ENCODE measurements around the gene MESP1. TPM values are rescaled to one million over a fixed set of nuclear protein-coding genes. Genes with fewer than 3 reads are reported as not detected.

Gene MESP1
- polyA plus RNA-seq, 1 donor from 2014 or later = 4.8 TPM

DNA sequence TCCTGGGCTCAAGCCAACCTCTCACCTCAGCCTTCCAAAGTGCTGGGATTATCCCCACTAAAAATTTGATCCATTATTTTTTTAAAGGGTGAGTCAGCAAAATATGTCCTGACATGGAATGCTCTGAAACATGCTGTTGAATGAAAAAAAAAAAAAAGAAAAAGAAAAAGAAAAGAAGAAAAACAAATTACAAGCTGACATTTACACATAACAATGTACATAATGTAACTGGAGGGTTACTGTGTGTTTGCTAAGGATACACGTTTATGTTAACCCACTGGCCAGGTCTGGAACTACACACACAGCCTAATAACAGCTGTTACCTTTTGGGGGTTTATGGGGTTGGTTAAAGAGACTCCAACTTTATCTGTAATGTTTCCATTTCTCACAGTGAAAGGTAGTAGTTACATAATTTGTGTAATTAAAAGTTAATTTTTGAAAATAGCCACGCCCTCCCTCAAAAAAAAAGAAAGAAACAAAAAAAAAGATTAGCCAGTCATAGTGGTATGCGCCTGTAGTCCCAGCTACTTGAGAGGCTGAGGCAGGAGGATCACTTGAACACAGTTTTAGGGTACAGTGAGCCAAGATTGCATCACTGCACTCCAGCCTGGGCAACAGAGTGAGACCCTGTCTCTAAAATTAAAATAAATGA, 22.0 kb upstream of the MESP1 start:
- H3K9me2 ChIP-seq (ENCODE audit: insufficient read depth, low read length) = no peaks in the 10 kb centered on the region
- H3K27ac ChIP-seq (ENCODE audit: low read length) = no peak overlapping the region
- H2AFZ ChIP-seq (ENCODE audit: low read depth, low read length) = no peak overlapping the region
- no peaks in the 10 kb centered on the region for H4K20me1 ChIP-seq (ENCODE audit: insufficient read depth)
- no peak overlapping the region for H3K9ac ChIP-seq (ENCODE audit: low read length)
- peaks cover 3% of the 10 kb centered on the region for H3K27me3 ChIP-seq (ENCODE audit: insufficient read depth, low read depth, low read length)
- TF ChIP-seq SMC3 (conservative IDR thresholded peaks at IDR 0.05; ENCODE audit: poor library complexity) = no peak
- no peak for TF ChIP-seq POLR2AphosphoS5 (IDR thresholded peaks at IDR 0.05)
- TF ChIP-seq EP300 (conservative IDR thresholded peaks at IDR 0.05; ENCODE audit: poor library complexity, severe bottlenecking) = no peak
- no peak for TF ChIP-seq TAF1 (IDR thresholded peaks at IDR 0.05; ENCODE audit: low read depth)
- H3K36me3 ChIP-seq (ENCODE audit: insufficient read depth, low read length) = no peaks in the 10 kb centered on the region
- no peak overlapping the region for H3K4me2 ChIP-seq (ENCODE audit: low read length)
- no peak overlapping the region for H3K4me3 ChIP-seq (ENCODE audit: low read length)
- H3F3A ChIP-seq (ENCODE audit: insufficient read depth, low read length, poor library complexity, severe bottlenecking) = no peaks in the 10 kb centered on the region
- no peaks in the 10 kb centered on the region for H3K79me2 ChIP-seq (replicated peaks; ENCODE audit: insufficient read depth, low read length)
- H3K9me3 ChIP-seq (ENCODE audit: low read length) = no peaks in the 10 kb centered on the region

- Histone ChIP-seq H3K4me3 (ENCODE audit: low read length) (no peak overlapping the region), H3K9me2 (ENCODE audit: insufficient read depth, low read length) (no peaks in the 10 kb centered on the region), H3K4me2 (ENCODE audit: low read length) (no peak overlapping the region), H3K27me3 (ENCODE audit: insufficient read depth, low read depth, low read length) (no peaks in the 10 kb centered on the region), H3F3A (ENCODE audit: insufficient read depth, low read length, poor library complexity, severe bottlenecking) (no peaks in the 10 kb centered on the region), H3K27ac (ENCODE audit: low read length) (no peak overlapping the region), H3K9ac (ENCODE audit: low read length) (no peak overlapping the region), H4K20me1 (ENCODE audit: insufficient read depth) (no peaks in the 10 kb centered on the region), H3K79me2 (replicated peaks; ENCODE audit: insufficient read depth, low read length) (no peaks in the 10 kb centered on the region), H3K36me3 (ENCODE audit: insufficient read depth, low read length) (no peaks in the 10 kb centered on the region), H2AFZ (ENCODE audit: low read depth, low read length) (no peak overlapping the region), H3K9me3 (ENCODE audit: low read length) (no peaks in the 10 kb centered on the region)
- TF ChIP-seq RAD21 (conservative IDR thresholded peaks at IDR 0.05) (no peak), SMC3 (conservative IDR thresholded peaks at IDR 0.05; ENCODE audit: poor library complexity) (no peak), POLR2AphosphoS5 (IDR thresholded peaks at IDR 0.05) (no peak), TAF1 (IDR thresholded peaks at IDR 0.05; ENCODE audit: low read depth) (no peak), EZH2 (IDR thresholded peaks at IDR 0.05; ENCODE audit: borderline replicate concordance, insufficient read depth, low read length, poor library complexity, severe bottlenecking) (no peak), REST (IDR thresholded peaks at IDR 0.05; ENCODE audit: borderline replicate concordance) (no peak), EP300 (conservative IDR thresholded peaks at IDR 0.05; ENCODE audit: poor library complexity, severe bottlenecking) (no peak), MXI1 (conservative IDR thresholded peaks at IDR 0.05; ENCODE audit: poor library complexity, severe bottlenecking) (no peak)
- TF ChIP-seq, protein P1, sequence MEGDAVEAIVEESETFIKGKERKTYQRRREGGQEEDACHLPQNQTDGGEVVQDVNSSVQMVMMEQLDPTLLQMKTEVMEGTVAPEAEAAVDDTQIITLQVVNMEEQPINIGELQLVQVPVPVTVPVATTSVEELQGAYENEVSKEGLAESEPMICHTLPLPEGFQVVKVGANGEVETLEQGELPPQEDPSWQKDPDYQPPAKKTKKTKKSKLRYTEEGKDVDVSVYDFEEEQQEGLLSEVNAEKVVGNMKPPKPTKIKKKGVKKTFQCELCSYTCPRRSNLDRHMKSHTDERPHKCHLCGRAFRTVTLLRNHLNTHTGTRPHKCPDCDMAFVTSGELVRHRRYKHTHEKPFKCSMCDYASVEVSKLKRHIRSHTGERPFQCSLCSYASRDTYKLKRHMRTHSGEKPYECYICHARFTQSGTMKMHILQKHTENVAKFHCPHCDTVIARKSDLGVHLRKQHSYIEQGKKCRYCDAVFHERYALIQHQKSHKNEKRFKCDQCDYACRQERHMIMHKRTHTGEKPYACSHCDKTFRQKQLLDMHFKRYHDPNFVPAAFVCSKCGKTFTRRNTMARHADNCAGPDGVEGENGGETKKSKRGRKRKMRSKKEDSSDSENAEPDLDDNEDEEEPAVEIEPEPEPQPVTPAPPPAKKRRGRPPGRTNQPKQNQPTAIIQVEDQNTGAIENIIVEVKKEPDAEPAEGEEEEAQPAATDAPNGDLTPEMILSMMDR (IDR thresholded peaks at IDR 0.05; ENCODE audit: poor library complexity, severe bottlenecking) = no peak
These were observed 19.0 kb upstream of the MESP1 start for GRCh38 chr15:89770041-89770440.

All from neural cell (in vitro differentiated cells).